Measurements from ENCODE around the gene NPEPL1.
A peak's percentile ranks its signal among the peaks of the same experiment; 100 is the strongest.

The NPEPL1 gene

DNA sequence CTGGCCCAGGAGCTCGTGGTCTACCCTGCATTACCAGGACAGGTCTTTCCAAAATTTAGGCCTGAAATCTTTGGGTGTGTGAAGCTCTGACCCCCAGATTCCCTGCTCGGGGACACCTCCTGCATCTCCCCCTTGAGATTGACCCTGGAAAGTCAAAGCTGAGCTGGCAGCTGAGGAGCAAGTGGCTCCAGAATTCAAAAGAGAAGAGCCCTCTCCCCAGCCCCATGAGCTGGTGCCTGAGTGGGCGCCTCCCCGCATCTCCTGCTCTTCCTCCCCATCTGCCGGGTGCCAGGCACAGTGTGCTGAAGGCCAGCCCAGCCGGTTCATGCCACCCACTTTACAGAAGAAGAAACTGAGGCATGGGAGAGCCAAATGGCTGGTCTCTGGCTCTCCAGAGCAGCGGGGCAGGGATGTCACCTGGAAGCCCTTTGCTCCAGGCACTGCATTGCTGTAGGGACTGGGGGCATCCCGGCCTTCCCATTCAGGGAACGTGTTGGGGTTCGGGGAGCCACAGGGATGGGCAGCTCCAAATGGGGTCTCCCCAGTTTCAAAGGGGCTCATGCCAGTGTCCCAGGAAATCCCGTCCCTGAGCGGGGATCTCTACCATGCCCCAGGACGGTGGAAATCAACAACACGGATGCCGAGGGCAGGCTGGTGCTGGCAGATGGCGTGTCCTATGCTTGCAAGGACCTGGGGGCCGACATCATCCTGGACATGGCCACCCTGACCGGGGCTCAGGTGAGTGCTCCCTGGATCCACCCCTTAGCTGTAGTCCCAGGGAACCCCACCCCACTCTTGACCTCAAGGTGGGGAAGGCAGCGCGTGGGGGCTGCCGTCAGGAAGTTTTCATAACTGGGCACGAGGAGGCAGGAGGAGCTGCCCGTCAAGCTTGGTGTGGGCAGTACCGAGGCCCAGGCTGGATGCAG, 20.5 kb downstream of the NPEPL1 start:
- DNase-seq (ENCODE audit: low spot score), result no peak
- TF ChIP-seq, protein P1, sequence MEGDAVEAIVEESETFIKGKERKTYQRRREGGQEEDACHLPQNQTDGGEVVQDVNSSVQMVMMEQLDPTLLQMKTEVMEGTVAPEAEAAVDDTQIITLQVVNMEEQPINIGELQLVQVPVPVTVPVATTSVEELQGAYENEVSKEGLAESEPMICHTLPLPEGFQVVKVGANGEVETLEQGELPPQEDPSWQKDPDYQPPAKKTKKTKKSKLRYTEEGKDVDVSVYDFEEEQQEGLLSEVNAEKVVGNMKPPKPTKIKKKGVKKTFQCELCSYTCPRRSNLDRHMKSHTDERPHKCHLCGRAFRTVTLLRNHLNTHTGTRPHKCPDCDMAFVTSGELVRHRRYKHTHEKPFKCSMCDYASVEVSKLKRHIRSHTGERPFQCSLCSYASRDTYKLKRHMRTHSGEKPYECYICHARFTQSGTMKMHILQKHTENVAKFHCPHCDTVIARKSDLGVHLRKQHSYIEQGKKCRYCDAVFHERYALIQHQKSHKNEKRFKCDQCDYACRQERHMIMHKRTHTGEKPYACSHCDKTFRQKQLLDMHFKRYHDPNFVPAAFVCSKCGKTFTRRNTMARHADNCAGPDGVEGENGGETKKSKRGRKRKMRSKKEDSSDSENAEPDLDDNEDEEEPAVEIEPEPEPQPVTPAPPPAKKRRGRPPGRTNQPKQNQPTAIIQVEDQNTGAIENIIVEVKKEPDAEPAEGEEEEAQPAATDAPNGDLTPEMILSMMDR (IDR thresholded peaks at IDR 0.05; ENCODE audit: extremely low read depth, missing control alignments), result no peak

DNA sequence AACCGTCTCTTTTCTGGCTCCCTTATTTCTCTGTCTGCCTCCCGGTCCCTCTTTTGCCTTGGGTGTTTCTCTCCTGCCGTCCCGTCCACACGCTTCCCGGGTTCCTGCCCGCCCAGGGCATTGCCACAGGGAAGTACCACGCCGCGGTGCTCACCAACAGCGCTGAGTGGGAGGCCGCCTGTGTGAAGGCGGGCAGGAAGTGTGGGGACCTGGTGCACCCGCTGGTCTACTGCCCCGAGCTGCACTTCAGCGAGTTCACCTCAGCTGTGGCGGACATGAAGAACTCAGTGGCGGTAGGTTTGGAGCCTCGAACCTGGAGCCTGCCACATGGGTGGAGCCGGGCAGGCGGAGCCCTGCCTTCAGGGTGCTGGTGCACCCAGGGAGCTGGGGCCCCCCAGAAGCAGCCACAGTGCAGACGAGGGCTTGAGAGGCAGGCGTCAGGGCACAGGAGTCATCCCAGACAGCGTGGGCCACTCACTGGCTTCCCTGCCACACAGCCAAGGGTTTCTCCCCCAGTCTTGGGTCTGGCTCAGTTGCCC, 21.3 kb downstream of the NPEPL1 start:
- DNase-seq (ENCODE audit: low spot score), result no peak
- TF ChIP-seq, protein P1 (IDR thresholded peaks at IDR 0.05; ENCODE audit: extremely low read depth, missing control alignments), result no peak

DNA sequence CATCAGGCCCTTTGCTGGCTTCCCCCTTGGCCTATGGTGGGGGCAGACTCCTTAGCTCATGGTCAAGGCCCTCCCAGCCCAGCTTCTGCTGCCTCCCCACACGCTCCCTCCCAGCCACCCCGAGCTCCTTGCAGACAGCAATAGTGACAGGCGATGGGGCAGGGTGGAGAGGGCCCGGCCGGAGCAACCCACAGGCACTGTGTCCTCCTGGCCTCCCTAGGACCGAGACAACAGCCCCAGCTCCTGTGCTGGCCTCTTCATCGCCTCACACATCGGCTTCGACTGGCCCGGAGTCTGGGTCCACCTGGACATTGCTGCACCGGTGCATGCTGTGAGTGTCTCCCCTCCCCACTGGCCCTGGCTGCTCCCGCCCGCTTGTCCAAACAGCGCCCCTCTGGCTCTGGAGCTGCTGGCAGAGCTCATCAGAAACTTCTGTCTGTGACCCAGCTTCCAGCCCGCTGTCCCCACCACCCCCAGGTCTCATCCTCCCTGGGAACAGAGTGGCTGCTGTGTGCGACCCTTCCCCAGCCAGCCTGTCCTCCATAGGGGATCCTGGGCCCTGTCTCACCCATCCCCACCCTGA, 21.8 kb downstream of the NPEPL1 start:
- peak; percentile 11 for DNase-seq (ENCODE audit: low spot score)
- TF ChIP-seq, protein P1 (IDR thresholded peaks at IDR 0.05; ENCODE audit: extremely low read depth, missing control alignments), result no peak

DNA sequence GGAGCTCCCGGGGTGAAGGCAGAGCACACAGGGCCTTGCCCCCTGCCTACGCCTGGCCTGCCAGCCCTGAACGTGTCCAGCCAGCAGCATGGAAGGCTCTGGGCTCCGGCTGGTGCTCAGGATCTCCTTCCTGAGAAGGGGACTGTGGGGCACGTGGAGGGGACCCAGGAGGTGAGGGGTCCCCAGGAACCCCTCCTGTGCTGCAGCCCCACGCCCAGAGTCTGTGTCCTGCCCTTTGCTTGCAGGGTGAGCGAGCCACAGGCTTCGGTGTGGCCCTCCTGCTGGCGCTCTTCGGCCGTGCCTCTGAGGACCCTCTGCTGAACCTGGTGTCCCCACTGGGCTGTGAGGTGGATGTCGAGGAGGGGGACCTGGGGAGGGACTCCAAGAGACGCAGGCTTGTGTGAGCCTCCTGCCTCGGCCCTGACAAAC, 22.3 kb downstream of the NPEPL1 start:
- DNase-seq (ENCODE audit: low spot score), result no peak

DNA sequence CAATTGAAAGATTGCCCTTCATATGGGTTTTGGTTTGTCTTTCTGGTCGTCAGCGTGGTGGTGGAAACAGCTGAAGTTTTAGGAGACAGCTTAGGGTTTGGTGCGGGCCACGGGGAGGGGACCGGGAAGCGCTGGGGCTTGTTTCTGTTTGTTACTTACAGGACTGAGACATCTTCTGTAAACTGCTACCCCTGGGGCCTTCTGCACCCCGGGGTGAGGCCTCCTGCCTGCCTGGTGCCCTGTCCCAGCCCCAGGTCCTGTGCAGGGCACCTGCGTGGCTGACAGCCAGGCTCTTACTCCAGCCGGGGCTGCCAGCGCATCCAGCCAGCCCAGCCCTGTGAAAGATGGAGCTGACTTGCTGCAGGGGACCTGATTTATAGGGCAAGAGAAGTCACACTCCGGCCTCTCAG, 22.8 kb downstream of the NPEPL1 start:
- TF ChIP-seq, protein P1 (IDR thresholded peaks at IDR 0.05; ENCODE audit: extremely low read depth, missing control alignments), result no peak
- peak; percentile 11 for DNase-seq (ENCODE audit: low spot score)

More for the DNA sequence above, 22.3 kb downstream of the NPEPL1 start:
- TF ChIP-seq, protein P1 (IDR thresholded peaks at IDR 0.05; ENCODE audit: extremely low read depth, missing control alignments), result no peak

DNA sequence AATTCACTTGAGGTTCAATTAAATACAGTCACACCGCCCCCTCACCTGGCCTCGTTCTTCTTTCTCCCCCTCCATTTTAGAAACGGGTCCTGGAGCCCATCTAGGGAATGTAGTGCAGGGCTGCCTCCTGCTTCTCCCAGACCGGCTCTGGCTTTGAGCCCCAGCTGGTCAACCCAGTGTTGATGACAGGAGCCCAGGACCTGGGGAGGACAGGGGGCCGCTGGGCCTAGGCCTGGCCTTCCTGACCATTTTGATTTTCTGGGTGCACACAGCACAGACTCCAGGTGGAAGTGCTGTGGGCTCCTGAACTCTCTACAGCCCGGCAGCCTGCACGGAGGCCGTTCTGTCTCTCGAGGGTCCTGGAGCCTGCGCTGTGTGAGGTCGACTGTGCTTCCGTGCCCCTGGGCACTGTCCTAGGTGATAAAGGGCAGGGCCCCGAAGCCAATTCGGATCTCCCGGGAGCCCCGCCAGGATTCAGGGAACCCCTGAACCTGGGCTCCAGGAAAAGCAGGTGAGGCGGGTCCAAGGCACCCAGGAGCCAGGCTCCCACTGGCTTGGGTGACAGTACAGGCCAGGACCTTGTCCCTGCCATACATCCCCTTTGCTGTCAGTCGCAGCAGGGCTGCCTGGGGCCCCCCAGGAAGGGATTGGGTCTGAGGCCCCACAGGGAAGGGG, 23.3 kb downstream of the NPEPL1 start:
- DNase-seq (ENCODE audit: low spot score), result no peak
- TF ChIP-seq, protein P1 (IDR thresholded peaks at IDR 0.05; ENCODE audit: extremely low read depth, missing control alignments), result no peak

All from GM20000 (cell line).